ENCODE data around the gene HCN4.

DNA sequence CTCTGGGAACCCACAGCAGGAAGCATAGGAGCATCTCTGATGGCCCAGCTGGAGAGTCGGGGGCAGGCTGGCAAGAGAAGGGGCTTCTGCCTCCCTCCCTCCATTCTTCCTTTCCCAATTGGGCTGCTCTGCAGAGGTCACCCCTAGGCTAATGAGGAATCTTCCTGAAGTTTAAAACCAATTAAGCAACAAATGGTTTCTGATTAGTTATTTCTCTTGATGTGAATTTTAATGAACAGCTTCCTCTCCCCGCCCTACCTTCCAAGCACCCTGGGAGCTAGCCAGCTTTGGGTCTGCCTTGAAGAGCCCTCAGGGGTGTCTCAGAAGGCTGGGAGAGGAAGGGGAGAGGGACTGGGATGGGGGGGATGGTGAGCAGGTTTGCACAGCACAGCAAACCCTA, 24.6 kb upstream of the HCN4 start:
- TF ChIP-seq, protein P1, sequence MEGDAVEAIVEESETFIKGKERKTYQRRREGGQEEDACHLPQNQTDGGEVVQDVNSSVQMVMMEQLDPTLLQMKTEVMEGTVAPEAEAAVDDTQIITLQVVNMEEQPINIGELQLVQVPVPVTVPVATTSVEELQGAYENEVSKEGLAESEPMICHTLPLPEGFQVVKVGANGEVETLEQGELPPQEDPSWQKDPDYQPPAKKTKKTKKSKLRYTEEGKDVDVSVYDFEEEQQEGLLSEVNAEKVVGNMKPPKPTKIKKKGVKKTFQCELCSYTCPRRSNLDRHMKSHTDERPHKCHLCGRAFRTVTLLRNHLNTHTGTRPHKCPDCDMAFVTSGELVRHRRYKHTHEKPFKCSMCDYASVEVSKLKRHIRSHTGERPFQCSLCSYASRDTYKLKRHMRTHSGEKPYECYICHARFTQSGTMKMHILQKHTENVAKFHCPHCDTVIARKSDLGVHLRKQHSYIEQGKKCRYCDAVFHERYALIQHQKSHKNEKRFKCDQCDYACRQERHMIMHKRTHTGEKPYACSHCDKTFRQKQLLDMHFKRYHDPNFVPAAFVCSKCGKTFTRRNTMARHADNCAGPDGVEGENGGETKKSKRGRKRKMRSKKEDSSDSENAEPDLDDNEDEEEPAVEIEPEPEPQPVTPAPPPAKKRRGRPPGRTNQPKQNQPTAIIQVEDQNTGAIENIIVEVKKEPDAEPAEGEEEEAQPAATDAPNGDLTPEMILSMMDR (IDR thresholded peaks at IDR 0.05): no peak
- TF ChIP-seq POLR2A (IDR thresholded peaks at IDR 0.05): no peak

All from esophagus squamous epithelium (tissue), 4 donors.